Sigmoid colon (tissue), 7 donors: ENCODE measurements around the gene CYB561D1. TPM values are rescaled to one million over a fixed set of nuclear protein-coding genes. Genes with fewer than 3 reads are reported as not detected.

ENCODE experiments used
- DNase-seq: peaks from one replicate; pipeline ENCODE4 v3.0.0-alpha.2; 2019
- H3K27ac ChIP-seq, 4 donors: fragments of 200-600 bp; sonication (generic); one replicate each; pipeline ENCODE4 v1.5.1; 2016 to 2019; ENCODE audit warnings: mild to moderate bottlenecking in 1 of 4
- H3K27me3 ChIP-seq, 3 donors: fragments of 200-600 bp; sonication (generic); one replicate each; pipeline ENCODE4 v1.5.1; 2019; ENCODE audit warnings: mild to moderate bottlenecking in 1 of 3
- H3K36me3 ChIP-seq, 4 donors: fragments of 200-600 bp; sonication (generic); one replicate each; pipeline ENCODE4 v1.5.1; 2016 to 2019
- H3K4me1 ChIP-seq, 4 donors: fragments of 200-600 bp; sonication (generic); one replicate each; pipeline ENCODE4 v1.5.1; 2017 to 2019
- H3K4me3 ChIP-seq, 4 donors: fragments of 200-600 bp; sonication (generic); one replicate each; pipeline ENCODE4 v1.5.1; 2017 to 2019; ENCODE audit warnings: mild to moderate bottlenecking in 2 of 4, moderate library complexity in 1 of 4
- H3K9me3 ChIP-seq, 4 donors: fragments of 200-600 bp in 3 of 4; sonication (generic) in 3 of 4; one replicate each; pipeline versions ENCODE4 v1.5.1 to v1.6.1; 2013 to 2019
- CTCF ChIP-seq, 4 experiments: fragments of 450-650 bp in 3 of 4; fragments of 200-600 bp in 1 of 4; IDR thresholded peaks; one replicate each; pipeline ENCODE4 v1.5.1; 2016 to 2019; ENCODE audit warnings: antibody characterized with exemption in 4 of 4, mild to moderate bottlenecking in 3 of 4, moderate library complexity in 2 of 4
- EP300 ChIP-seq, 4 donors: sonication (generic); formaldehyde crosslinking; IDR thresholded peaks; one replicate each; pipeline ENCODE4 v1.6.1; 2017; ENCODE audit warnings: antibody characterized with exemption in 4 of 4
- POLR2A ChIP-seq, 2 donors: fragments of 450-650 bp; IDR thresholded peaks; one replicate each; pipeline ENCODE4 v1.6.1; 2016; ENCODE audit warnings: antibody characterized with exemption in 2 of 2, mild to moderate bottlenecking in 2 of 2, moderate library complexity in 2 of 2
- POLR2AphosphoS5 ChIP-seq, 4 donors: sonication (generic); formaldehyde crosslinking; IDR thresholded peaks; one replicate each; pipeline ENCODE4 v1.6.1; 2017; ENCODE audit warnings: antibody characterized with exemption in 4 of 4
- WGBS, 2 donors: extraction: QIAGEN DNeasy Blood & Tissue Kit; methylation state at CpG; one replicate each; pipeline ENCODE4 v1.1.7; 2013; 5-methylcytosine and 5-hydroxymethylcytosine counted together
- intact Hi-C: fragments of 100-400 bp; cut with DNase I; formaldehyde crosslinking; loops from one replicate; pipeline ENCODE4 v1.15.1; 2023
- polyA plus RNA-seq, 3 donors: library from polyadenylated mRNA; stranded (reverse); fragments of 200-250 nt; gene quantifications; one replicate each; pipeline ENCODE4 v1.2.3, GENCODE V29; 2013
- total RNA-seq, 4 donors: library from RNA; depleted of rRNA; stranded (reverse); fragments of >200 nt; gene quantifications; one replicate each; pipeline ENCODE4 v1.1.0, GENCODE V29; 2016
- donor health status: healthy with polysubstance abuse.
- donor health status: Bipolar disorder and iron deficiency.
- donor health status: healthy.

CYB561D1 gene
- total and polyA plus RNA-seq, 7 donors = 1.8 to 12.5 (median 5.2) TPM

GRCh38 chr1:109517337-109517736 is 23.4 kb downstream of the CYB561D1 start:
- H3K4me1 ChIP-seq = peaks cover 0 to 8% (median 0%) of the 10 kb centered on the region in 4 donors
- H3K27ac ChIP-seq = no peak overlapping the region
- TF ChIP-seq POLR2A (IDR thresholded peaks at IDR 0.05) (no peak), CTCF (IDR thresholded peaks at IDR 0.05) (no peak), POLR2AphosphoS5 (IDR thresholded peaks at IDR 0.05) (no peak), EP300 (IDR thresholded peaks at IDR 0.05) (no peak)
- peak; percentile 3 for DNase-seq
- H3K4me3 ChIP-seq = no peak overlapping the region
- H3K9me3 ChIP-seq = no peaks in the 10 kb centered on the region
- 67 to 91% methylated on average over 5 of the region's 5 CpGs for WGBS, 2 donors
- H3K36me3 ChIP-seq = no peaks in the 10 kb centered on the region
- intact Hi-C loops = no loop called here
- no peaks in the 10 kb centered on the region for H3K27me3 ChIP-seq

- intact Hi-C loops = no loop called here
- no peak for DNase-seq
- H3K36me3 ChIP-seq = no peaks in the 10 kb centered on the region
- TF ChIP-seq POLR2A (IDR thresholded peaks at IDR 0.05) (no peak), POLR2AphosphoS5 (IDR thresholded peaks at IDR 0.05) (no peak), CTCF (IDR thresholded peaks at IDR 0.05) (no peak), EP300 (IDR thresholded peaks at IDR 0.05) (no peak)
- H3K27me3 ChIP-seq = no peaks in the 10 kb centered on the region
- no peaks in the 10 kb centered on the region for H3K9me3 ChIP-seq
- no peak overlapping the region for H3K4me3 ChIP-seq
- H3K27ac ChIP-seq = no peak overlapping the region
- 79 to 82% methylated on average over 14 of the region's 14 CpGs for WGBS, 2 donors
- H3K4me1 ChIP-seq = no peaks in the 10 kb centered on the region
Measured at GRCh38 chr1:109521002-109521951, 27.4 kb downstream of the CYB561D1 start.

GRCh38 chr1:109522026-109522425 is 28.1 kb downstream of the CYB561D1 start:
- WGBS, 2 donors = 89 to 91% methylated on average over 7 of the region's 7 CpGs
- intact Hi-C loops = no loop called here
- H3K36me3 ChIP-seq = no peaks in the 10 kb centered on the region
- no peaks in the 10 kb centered on the region for H3K27me3 ChIP-seq
- H3K27ac ChIP-seq = no peak overlapping the region
- no peaks in the 10 kb centered on the region for H3K4me1 ChIP-seq
- H3K4me3 ChIP-seq = no peak overlapping the region
- no peak for DNase-seq
- no peaks in the 10 kb centered on the region for H3K9me3 ChIP-seq
- no peak for TF ChIP-seq POLR2AphosphoS5 (IDR thresholded peaks at IDR 0.05)
- TF ChIP-seq EP300 (IDR thresholded peaks at IDR 0.05) = no peak
- TF ChIP-seq POLR2A (IDR thresholded peaks at IDR 0.05) = no peak
- TF ChIP-seq CTCF (IDR thresholded peaks at IDR 0.05) = no peak

GRCh38 chr1:109523706-109524105 is 29.8 kb downstream of the CYB561D1 start:
- TF ChIP-seq CTCF (IDR thresholded peaks at IDR 0.05) (no peak), POLR2A (IDR thresholded peaks at IDR 0.05) (no peak), EP300 (IDR thresholded peaks at IDR 0.05) (no peak), POLR2AphosphoS5 (IDR thresholded peaks at IDR 0.05) (no peak)
- intact Hi-C loops = no loop called here
- Histone ChIP-seq H3K9me3 (no peaks in the 10 kb centered on the region), H3K27me3 (no peaks in the 10 kb centered on the region), H3K4me1 (no peaks in the 10 kb centered on the region), H3K36me3 (no peaks in the 10 kb centered on the region), H3K27ac (no peak overlapping the region), H3K4me3 (no peak overlapping the region)
- 92% methylated on average over 2 of the region's 2 CpGs for WGBS, 2 donors
- DNase-seq = no peak
